Measurements from ENCODE around the gene NFIB.

The NFIB gene

DNA sequence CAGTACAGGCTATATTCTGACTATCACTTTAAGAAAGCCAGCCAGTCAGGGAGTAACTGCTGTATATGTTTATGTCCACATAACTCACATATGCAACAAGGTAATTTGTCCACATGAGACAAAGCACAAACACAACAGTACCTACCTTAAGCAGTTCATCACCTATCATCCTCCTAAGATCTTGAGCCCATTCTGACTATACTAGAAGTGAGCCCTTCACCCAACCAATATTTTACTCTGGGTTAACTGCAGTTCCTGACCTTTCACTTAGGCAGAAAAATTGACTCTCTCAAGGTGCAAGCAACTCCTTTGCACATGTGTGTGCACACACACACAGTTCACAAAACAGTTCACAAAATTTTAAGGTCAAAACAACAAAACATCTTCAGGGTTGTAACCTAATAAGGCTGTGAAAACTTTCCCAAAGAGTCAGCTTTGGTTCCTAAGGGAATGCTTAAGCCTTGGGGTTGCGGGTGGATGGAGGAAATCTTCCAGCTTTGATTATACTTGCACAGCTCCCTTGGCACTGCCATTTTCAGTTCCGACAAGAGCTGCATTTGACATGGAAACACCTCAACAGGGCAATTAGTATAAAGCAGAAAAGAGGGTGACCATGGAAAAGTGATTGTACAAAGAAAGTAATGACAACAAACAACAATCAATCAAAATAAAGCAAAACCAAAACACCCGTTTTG is 215.3 kb downstream of the NFIB start:
- DNase-seq (ENCODE audit: low read depth) = no peak

DNA sequence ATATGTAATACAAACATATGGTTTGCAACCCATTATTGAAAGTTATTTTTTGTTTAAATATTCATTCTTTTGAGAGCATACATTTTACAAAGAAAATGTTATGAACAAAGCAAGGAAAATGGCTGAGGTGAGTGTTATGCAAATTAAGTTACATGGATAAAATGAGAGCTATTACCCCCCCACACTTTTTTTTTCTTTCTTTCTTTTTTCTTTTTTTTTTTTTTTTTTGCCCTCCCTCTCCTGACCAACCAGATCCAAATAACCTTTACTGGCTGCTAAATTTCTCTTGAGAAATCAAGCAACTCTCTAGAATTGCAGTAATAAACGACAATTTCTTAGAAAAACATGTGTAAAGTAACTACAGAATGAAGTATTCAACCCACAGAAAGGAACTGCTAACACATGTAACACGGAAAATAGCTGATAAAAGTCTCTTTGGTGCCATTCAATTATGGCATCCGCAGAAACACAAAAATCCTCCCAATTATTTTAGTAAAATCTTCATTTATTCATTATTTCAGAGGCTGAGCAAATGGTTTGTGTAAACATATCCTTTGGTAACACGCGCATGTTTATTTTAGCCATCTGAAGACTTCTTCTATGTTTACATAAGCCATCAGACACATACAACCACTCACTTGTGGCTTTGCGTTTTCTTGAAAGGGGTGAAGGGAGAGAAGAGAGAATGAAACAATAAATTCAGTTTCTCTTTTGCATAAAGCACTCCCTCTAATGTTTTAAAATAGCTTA is 216.1 kb downstream of the NFIB start:
- no peak for DNase-seq (ENCODE audit: low read depth)

DNA sequence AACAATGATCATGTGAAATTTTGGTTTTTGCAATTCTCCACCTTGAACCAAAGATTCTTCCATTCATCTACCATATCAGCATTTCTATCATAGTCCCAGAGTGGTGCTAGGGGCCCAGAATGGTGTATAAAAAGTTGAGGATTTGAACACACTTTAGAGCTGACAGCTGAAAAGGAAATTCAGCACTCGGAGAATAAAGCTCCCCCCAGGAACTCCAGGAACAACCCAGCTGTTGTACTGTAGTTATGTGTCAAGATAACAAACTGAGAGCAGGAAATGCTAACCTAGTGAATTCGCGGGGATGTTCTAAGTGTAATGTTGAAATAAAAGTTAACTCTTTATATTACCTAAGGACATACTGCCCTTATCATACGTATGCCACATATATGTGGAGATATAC is 216.7 kb downstream of the NFIB start:
- DNase-seq (ENCODE audit: low read depth) = no peak

- DNase-seq (ENCODE audit: low read depth) = no peak
Measured at GRCh38 chr9:14096258-14096922, 217.6 kb downstream of the NFIB start.

DNA sequence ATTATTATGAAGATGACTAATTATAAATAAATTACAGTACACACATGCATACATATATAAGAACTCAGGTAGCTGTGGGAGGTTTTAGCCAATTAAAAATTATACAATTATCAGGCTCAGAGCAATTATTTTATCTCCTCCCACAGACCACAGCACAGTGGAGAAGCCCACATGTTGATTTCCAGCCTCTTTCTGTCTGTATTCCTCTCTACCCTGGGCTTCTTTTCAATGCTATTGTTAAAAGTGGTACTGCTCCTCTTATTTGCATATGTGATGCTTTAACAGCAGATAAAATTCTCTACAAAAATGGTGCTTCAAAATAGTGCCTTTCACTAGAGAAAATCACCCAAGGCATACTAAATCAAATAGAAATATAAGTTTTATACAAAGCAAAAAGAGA is 218.7 kb downstream of the NFIB start:
- DNase-seq (ENCODE audit: low read depth) = no peak

GRCh38 chr9:14094491-14094890 is 219.4 kb downstream of the NFIB start:
- DNase-seq (ENCODE audit: low read depth) = no peak

DNA sequence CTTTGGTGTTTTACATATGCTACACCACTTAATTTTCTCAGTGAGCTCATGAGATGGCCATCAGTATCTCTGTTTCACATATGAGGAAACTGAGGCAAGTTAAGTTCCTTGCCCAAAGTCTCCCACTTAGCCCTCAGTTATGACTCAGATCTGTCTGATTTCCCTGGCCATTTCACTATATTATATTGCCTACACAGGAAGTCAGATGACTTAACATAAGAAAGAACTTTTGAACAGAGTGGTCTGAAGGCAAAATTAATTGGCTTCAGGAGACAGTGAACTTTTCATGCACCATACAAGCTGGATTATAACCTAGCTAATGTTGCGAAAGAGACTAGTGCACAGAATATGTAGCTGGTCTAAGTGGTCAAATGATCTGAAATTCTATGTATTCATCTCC is 221.6 kb downstream of the NFIB start:
- DNase-seq (ENCODE audit: low read depth) = no peak

DNA sequence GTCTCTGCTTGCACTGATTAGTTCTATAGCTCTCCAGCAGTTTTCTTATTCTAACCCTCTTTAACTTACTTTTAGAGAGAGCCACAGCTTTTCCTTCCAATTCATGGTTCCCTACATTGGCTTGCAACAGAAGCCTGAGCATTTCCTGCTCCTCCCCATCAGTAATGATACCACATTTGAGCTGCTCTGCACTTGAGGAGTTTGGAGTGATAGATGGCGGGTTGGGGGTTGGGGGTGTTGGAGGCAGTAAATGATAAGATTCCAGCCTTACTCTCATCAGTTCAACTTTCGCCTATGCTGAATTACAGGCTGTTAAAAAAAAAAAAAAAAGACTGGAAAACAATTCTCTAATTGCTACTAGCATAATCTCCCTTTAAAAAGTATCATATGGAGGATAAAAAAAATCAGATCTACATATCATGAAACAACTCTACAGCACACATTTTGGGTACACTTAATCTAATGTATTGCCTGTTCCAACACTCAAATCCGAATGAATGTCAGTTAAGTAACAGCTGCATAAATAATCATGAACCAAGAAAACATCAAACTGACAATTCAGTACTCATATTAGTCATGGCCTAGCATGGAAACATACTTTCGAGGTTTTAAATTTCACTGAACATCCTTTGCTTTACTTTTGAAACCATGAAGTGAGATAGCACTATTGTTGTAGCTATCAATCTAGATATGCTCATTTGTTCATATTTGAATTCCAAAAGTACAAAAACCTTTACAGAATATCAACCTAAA is 224.7 kb downstream of the NFIB start:
- DNase-seq (ENCODE audit: low read depth) = no peak

DNA sequence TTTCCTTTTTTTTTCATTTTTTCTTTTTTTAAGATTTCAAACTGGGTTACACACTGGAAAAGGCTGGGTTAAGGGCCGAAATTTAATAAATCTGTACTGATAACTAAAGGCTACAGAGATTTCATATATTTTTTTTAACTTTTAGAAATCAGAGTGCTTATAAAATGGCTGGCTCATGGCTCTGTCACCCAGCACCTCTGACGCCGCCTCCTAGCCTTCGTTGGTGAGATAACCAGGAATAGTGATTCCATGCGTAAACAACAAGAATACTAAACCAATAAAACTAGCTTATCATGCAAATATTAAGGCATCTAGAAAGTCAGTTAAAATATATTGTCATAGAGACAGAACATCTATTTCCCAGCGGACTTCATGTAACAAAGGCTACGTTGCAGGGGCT is 226.4 kb downstream of the NFIB start:
- DNase-seq (ENCODE audit: low read depth) = no peak

DNA sequence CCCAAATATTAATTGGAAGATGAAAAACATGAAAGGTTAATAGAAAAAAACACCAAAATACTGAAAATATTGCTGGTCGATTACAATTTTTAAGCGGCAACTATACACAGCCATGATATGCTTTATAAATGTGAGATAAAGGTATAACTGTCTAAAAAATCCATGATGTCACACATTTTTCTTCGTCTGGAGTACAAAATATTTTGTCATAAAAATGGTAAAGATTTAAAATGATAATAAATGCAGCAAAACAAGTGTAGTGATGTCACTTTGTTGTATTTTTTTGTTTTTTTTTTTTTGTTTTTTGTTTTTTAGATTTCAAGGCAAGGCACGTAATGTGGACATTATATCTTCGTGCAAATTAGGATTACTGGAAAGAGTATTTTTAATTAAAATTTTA is 227.4 kb downstream of the NFIB start:
- DNase-seq (ENCODE audit: low read depth) = no peak

DNA sequence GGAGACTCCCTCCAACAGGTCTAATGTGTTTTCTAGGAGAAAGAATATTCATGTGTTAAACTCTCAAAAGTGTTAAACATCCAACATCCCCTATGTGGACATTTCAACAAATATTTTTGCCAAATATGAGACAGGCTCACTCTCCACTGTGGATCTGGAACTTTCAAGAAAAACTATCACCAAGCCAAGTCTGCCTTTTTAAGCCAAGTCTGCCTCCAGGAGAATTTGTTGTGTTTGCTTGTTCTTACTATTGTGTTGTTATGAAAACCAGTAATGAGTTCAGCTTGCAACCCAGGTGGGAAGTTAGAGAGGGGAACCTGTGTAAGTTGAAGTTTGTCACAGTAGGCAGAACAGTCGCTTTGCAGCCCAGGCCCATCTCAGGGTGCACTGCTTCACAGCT is 228.1 kb downstream of the NFIB start:
- no peak for DNase-seq (ENCODE audit: low read depth)

- DNase-seq (ENCODE audit: low read depth) = no peak
Measured at GRCh38 chr9:14084867-14085266, 229.1 kb downstream of the NFIB start.

- no peak for DNase-seq (ENCODE audit: low read depth)
Measured at GRCh38 chr9:14083366-14083765, 230.6 kb downstream of the NFIB start.

GRCh38 chr9:14082732-14083131 is 231.2 kb downstream of the NFIB start:
- no peak for DNase-seq (ENCODE audit: low read depth)

GRCh38 chr9:14081745-14082144 is 232.2 kb downstream of the NFIB start:
- DNase-seq (ENCODE audit: low read depth) = no peak

DNA sequence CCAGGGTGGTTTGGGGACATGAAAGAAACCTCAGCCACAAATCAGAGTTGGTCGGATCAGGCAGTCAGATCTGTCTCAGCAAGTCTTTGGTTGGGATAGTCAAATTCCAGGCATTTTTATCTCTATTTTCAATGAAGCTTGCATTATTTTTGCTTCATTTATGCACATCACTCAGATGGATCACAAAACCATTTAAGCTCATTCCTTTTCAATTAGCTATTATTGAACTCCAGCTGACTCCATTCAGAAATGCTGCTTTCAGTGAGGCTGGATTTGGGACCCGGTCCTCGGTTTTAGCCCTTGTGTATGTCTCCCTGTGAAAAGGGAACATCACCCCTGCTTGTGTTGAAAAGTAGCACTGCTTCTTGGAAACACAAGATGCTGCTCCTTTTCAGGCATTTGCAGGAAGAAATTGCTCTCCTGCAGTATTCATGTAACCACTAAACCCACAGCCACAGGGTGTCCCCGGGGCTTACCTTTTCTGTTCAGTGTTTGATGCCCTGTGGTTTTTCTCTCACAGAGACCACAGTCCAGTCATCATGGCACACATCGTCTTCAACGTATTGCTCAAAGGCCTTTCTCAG is 232.9 kb downstream of the NFIB start:
- DNase-seq (ENCODE audit: low read depth) = no peak

GRCh38 chr9:14079440-14079839 is 234.5 kb downstream of the NFIB start:
- no peak for DNase-seq (ENCODE audit: low read depth)

- DNase-seq (ENCODE audit: low read depth) = no peak
Measured at GRCh38 chr9:14077672-14078071, 236.3 kb downstream of the NFIB start.

- DNase-seq (ENCODE audit: low read depth) = no peak
Measured at GRCh38 chr9:14075218-14075617, 238.7 kb downstream of the NFIB start.

- no peak for DNase-seq (ENCODE audit: low read depth)
Measured at GRCh38 chr9:14072850-14073249, 241.1 kb downstream of the NFIB start.

DNA sequence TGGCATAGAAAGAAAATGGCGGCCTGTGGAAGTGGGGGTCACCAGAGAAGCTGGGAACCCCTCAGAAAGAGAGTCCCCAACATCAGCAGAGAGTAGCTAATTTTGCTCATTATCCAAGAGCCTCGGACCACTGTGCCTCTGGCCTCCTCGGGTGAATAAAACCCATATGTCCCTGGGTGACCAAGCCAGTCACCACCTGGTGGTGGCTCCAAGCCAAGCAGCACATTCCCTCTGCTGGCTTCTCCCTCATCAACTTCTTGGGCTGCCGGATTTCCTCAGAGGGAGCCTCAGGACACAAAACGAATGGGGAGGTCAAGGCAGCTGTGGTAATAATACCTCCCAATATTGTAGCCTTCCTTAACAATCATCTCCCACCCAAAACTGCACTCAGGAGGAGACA is 242.5 kb downstream of the NFIB start:
- no peak for DNase-seq (ENCODE audit: low read depth)

- DNase-seq (ENCODE audit: low read depth) = no peak
Measured at GRCh38 chr9:14068690-14069089, 245.3 kb downstream of the NFIB start.

Data from activated T-cell treated with anti-CD3 and anti-CD28 coated beads for 48 hours (primary cell).